Sigmoid colon (tissue), 4 donors: ENCODE data around the gene CUX1.

Experiments
- EP300 ChIP-seq, 4 donors: sonication (generic); formaldehyde crosslinking; IDR thresholded peaks; one replicate each; pipeline ENCODE4 v1.6.1; 2017; ENCODE audit warnings: antibody characterized with exemption in 4 of 4
- POLR2A ChIP-seq, 2 donors: fragments of 450-650 bp; IDR thresholded peaks; one replicate each; pipeline ENCODE4 v1.6.1; 2016; ENCODE audit warnings: antibody characterized with exemption in 2 of 2, mild to moderate bottlenecking in 2 of 2, moderate library complexity in 2 of 2
- POLR2AphosphoS5 ChIP-seq, 4 donors: sonication (generic); formaldehyde crosslinking; IDR thresholded peaks; one replicate each; pipeline ENCODE4 v1.6.1; 2017; ENCODE audit warnings: antibody characterized with exemption in 4 of 4
- TF ChIP-seq, protein P1 (sequence below), 4 experiments: fragments of 450-650 bp in 3 of 4; fragments of 200-600 bp in 1 of 4; IDR thresholded peaks; one replicate each; pipeline ENCODE4 v1.5.1; 2016 to 2019; ENCODE audit warnings: antibody characterized with exemption in 4 of 4, mild to moderate bottlenecking in 3 of 4, moderate library complexity in 2 of 4

- TF ChIP-seq EP300 (IDR thresholded peaks at IDR 0.05) (no peak), POLR2A (IDR thresholded peaks at IDR 0.05) (no peak), POLR2AphosphoS5 (IDR thresholded peaks at IDR 0.05) (no peak)
- TF ChIP-seq, protein P1, sequence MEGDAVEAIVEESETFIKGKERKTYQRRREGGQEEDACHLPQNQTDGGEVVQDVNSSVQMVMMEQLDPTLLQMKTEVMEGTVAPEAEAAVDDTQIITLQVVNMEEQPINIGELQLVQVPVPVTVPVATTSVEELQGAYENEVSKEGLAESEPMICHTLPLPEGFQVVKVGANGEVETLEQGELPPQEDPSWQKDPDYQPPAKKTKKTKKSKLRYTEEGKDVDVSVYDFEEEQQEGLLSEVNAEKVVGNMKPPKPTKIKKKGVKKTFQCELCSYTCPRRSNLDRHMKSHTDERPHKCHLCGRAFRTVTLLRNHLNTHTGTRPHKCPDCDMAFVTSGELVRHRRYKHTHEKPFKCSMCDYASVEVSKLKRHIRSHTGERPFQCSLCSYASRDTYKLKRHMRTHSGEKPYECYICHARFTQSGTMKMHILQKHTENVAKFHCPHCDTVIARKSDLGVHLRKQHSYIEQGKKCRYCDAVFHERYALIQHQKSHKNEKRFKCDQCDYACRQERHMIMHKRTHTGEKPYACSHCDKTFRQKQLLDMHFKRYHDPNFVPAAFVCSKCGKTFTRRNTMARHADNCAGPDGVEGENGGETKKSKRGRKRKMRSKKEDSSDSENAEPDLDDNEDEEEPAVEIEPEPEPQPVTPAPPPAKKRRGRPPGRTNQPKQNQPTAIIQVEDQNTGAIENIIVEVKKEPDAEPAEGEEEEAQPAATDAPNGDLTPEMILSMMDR (IDR thresholded peaks at IDR 0.05): no peak
Measured at GRCh38 chr7:101988513-101988912, 171.1 kb downstream of the CUX1 start.
